WTC11 (cell line): ENCODE measurements around the gene KLHL26.

Source experiments
- CBFB ChIP-seq: sonication (generic); formaldehyde crosslinking; IDR thresholded peaks from 2 replicates; pipeline ENCODE4 v1.8.1; 2022; ENCODE audit warnings: mild to moderate bottlenecking, low read depth, missing genetic modification reagents
- CDX4 ChIP-seq: fragments of 250-450 bp; sonication (Bioruptor Pico); IDR thresholded peaks from 2 replicates; pipeline ENCODE4 v1.9.0; 2021; ENCODE audit warnings: moderate library complexity, mild to moderate bottlenecking, inconsistent platforms, borderline replicate concordance
- SMAD3 ChIP-seq: sonication (generic); formaldehyde crosslinking; IDR thresholded peaks from 2 replicates; pipeline ENCODE4 v1.8.0; 2022; ENCODE audit warnings: missing genetic modification reagents, mild to moderate bottlenecking, borderline replicate concordance
- TF ChIP-seq, protein P1 (sequence below): fragments of 200-600 bp; IDR thresholded peaks from 2 replicates; pipeline ENCODE4 v1.8.0; 2022; ENCODE audit warnings: antibody characterized with exemption
- TF ChIP-seq, protein P2 (sequence below): sonication (generic); formaldehyde crosslinking; IDR thresholded peaks from 2 replicates; pipeline ENCODE4 v1.8.0; 2022; ENCODE audit warnings: mild to moderate bottlenecking, missing genetic modification reagents

DNA sequence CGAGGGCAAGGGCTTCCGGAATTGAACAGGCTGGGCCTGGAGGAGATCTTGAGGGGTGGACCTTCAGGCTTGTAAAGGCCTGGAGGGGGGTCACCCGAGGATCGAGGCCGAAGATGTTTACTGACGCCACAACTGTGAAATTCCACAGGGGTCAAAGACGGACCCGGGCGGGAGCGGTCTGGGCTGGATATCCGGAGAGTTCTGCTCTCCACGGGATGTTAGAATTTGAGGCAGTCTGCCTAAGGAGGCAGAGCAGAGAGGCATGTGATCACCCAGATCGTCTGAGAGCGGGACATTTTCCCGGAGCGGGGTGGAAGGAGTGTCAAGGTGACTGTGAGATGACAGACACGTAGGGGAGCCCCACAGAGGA, 13.2 kb downstream of the KLHL26 start:
- no peak for TF ChIP-seq CBFB (CRISPR knock-in tag)
- TF ChIP-seq, protein P1, sequence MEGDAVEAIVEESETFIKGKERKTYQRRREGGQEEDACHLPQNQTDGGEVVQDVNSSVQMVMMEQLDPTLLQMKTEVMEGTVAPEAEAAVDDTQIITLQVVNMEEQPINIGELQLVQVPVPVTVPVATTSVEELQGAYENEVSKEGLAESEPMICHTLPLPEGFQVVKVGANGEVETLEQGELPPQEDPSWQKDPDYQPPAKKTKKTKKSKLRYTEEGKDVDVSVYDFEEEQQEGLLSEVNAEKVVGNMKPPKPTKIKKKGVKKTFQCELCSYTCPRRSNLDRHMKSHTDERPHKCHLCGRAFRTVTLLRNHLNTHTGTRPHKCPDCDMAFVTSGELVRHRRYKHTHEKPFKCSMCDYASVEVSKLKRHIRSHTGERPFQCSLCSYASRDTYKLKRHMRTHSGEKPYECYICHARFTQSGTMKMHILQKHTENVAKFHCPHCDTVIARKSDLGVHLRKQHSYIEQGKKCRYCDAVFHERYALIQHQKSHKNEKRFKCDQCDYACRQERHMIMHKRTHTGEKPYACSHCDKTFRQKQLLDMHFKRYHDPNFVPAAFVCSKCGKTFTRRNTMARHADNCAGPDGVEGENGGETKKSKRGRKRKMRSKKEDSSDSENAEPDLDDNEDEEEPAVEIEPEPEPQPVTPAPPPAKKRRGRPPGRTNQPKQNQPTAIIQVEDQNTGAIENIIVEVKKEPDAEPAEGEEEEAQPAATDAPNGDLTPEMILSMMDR = no peak
- TF ChIP-seq, protein P2, sequence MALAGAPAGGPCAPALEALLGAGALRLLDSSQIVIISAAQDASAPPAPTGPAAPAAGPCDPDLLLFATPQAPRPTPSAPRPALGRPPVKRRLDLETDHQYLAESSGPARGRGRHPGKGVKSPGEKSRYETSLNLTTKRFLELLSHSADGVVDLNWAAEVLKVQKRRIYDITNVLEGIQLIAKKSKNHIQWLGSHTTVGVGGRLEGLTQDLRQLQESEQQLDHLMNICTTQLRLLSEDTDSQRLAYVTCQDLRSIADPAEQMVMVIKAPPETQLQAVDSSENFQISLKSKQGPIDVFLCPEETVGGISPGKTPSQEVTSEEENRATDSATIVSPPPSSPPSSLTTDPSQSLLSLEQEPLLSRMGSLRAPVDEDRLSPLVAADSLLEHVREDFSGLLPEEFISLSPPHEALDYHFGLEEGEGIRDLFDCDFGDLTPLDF (CRISPR knock-in tag) = no peak
- no peak for TF ChIP-seq SMAD3 (CRISPR knock-in tag)
- no peak for TF ChIP-seq CDX4 (CRISPR knock-in tag)
